SK-N-SH (cell line): Measurements from ENCODE around the gene SSBP1. TPM values are rescaled to one million over a fixed set of nuclear protein-coding genes. Genes with fewer than 3 reads are reported as not detected.
A peak's percentile ranks its signal among the peaks of the same experiment; 100 is the strongest.

ENCODE experiments used
- CTCF ChIA-PET: fragments of 300-600, 350-600 bp; formaldehyde crosslinking; extraction: SDS; loops from one replicate; lab custom pipeline; 2021; lab: Yijun Ruan, JAX
- POLR2A ChIA-PET: fragments of 350-600 bp; sonication (Branson Sonifier 250); formaldehyde crosslinking; extraction: SDS; loops from one replicate; lab custom pipeline; 2020; ENCODE audit warnings: antibody characterized with exemption, inconsistent platforms; lab: Yijun Ruan, JAX
- DNase-seq: peaks from one replicate; pipeline ENCODE4 v3.0.0; 2012
- H2AFZ ChIP-seq: fragments of 200-600 bp; sonication (generic); 2 replicates; pipeline ENCODE4 v1.8.1; 2016; ENCODE audit warnings: antibody characterized with exemption, mild to moderate bottlenecking, low read depth
- H3F3A ChIP-seq: fragments of 200-600 bp; sonication (generic); replicated peaks from 2 replicates; pipeline ENCODE3; 2016; ENCODE audit warnings: antibody characterized with exemption, mild to moderate bottlenecking; ENCODE audit not compliant: insufficient read depth
- H3K27ac ChIP-seq, 2 experiments: fragments of 200-500 bp in 1 of 2; fragments of 200-600 bp in 1 of 2; sonication (Bioruptor generic) in 1 of 2; sonication (generic), shearing (Covaris generic) in 1 of 2; 2 replicates each; pipeline versions ENCODE4 v1.5.1 to v1.6.1; 2014 to 2016; ENCODE audit warnings: low read depth in 2 of 2, inconsistent platforms in 1 of 2, low read length in 1 of 2, mild to moderate bottlenecking in 1 of 2, mixed read lengths in 1 of 2
- H3K27me3 ChIP-seq: fragments of 200-600 bp; sonication (generic), shearing (Covaris generic); 2 replicates; pipeline ENCODE4 v1.6.1; 2016; ENCODE audit warnings: mixed run types; ENCODE audit not compliant: insufficient read depth
- H3K36me3 ChIP-seq, 2 experiments: fragments of 200-500 bp in 1 of 2; fragments of 200-600 bp in 1 of 2; sonication (Bioruptor generic) in 1 of 2; sonication (generic) in 1 of 2; replicated peaks in 1 of 2; 2 replicates each; pipeline versions ENCODE3 to v1.5.1; 2014 to 2016; ENCODE audit warnings: low read length in 1 of 2, mild to moderate bottlenecking in 1 of 2; ENCODE audit not compliant: insufficient read depth in 2 of 2, control insufficient read depth in 1 of 2
- H3K4me1 ChIP-seq, 2 experiments: fragments of 200-500 bp in 1 of 2; fragments of 200-600 bp in 1 of 2; sonication (Bioruptor generic) in 1 of 2; sonication (generic), shearing (Covaris generic) in 1 of 2; 2 replicates each; pipeline versions ENCODE4 v1.5.1 to v1.6.1; 2014 to 2016; ENCODE audit warnings: low read depth in 1 of 2, low read length in 1 of 2, mixed run types in 1 of 2; ENCODE audit not compliant: insufficient read depth in 2 of 2, control insufficient read depth in 1 of 2
- H3K4me2 ChIP-seq: fragments of 200-600 bp; sonication (generic), shearing (Covaris generic); 2 replicates; pipeline ENCODE4 v1.6.1; 2017; ENCODE audit warnings: mixed run types
- H3K4me3 ChIP-seq, 2 experiments: fragments of 200-500 bp in 1 of 2; fragments of 200-600 bp in 1 of 2; sonication (Bioruptor generic) in 1 of 2; sonication (generic), shearing (Covaris generic) in 1 of 2; 2 replicates each; pipeline versions ENCODE4 v1.5.1 to v1.8.1; 2014 to 2016; ENCODE audit warnings: low read depth in 2 of 2, inconsistent platforms in 1 of 2, low read length in 1 of 2, mild to moderate bottlenecking in 1 of 2, mixed read lengths in 1 of 2, moderate library complexity in 1 of 2
- H3K79me2 ChIP-seq: fragments of 200-600 bp; sonication (generic); 2 replicates; pipeline ENCODE4 v1.8.1; 2017; ENCODE audit warnings: mild to moderate bottlenecking; ENCODE audit not compliant: insufficient read depth
- H3K9ac ChIP-seq: fragments of 200-600 bp; sonication (generic); 2 replicates; pipeline ENCODE4 v1.6.1; 2017; ENCODE audit warnings: mixed run types
- H3K9me2 ChIP-seq: fragments of 200-600 bp; sonication (generic); 2 replicates; pipeline ENCODE4 v1.6.1; 2017; ENCODE audit warnings: mixed run types
- H3K9me3 ChIP-seq: fragments of 200-600 bp; sonication (generic); 2 replicates; pipeline ENCODE4 v1.6.1; 2017; ENCODE audit warnings: mixed run types, mild to moderate bottlenecking, moderate library complexity
- H4K20me1 ChIP-seq: fragments of 200-600 bp; sonication (generic); 2 replicates; pipeline ENCODE4 v1.6.1; 2017; ENCODE audit warnings: mild to moderate bottlenecking, mixed run types; ENCODE audit not compliant: insufficient read depth
- CHD2 ChIP-seq: fragments of 150-350 bp; IDR thresholded peaks from 2 replicates; pipeline ENCODE4 v1.6.1; 2018; ENCODE audit warnings: low read length; ENCODE audit not compliant: partially characterized antibody
- FOXJ3 ChIP-seq: sonication (generic); formaldehyde crosslinking; IDR thresholded peaks from 2 replicates; pipeline ENCODE4 v1.5.1; 2020; ENCODE audit warnings: mild to moderate bottlenecking, missing genetic modification reagents
- FOXM1 ChIP-seq: IDR thresholded peaks from 2 replicates; pipeline ENCODE4 v1.4.0; 2012; ENCODE audit warnings: low read depth, mild to moderate bottlenecking
- NFIC ChIP-seq: IDR thresholded peaks from 2 replicates; pipeline ENCODE4 v1.4.0; 2012; ENCODE audit warnings: borderline replicate concordance
- NRF1 ChIP-seq: IDR thresholded peaks from 2 replicates; pipeline ENCODE4 v1.6.1; 2012; ENCODE audit warnings: low read depth, mild to moderate bottlenecking, low read length
- RCOR1 ChIP-seq: fragments of 150-350 bp; IDR thresholded peaks from 2 replicates; pipeline ENCODE4 v1.6.1; 2017; ENCODE audit warnings: antibody characterized with exemption, low read length
- RXRA ChIP-seq: IDR thresholded peaks from 2 replicates; pipeline ENCODE4 v1.4.0; 2012; ENCODE audit warnings: low read depth, mild to moderate bottlenecking, borderline replicate concordance
- SIN3A ChIP-seq: IDR thresholded peaks from 2 replicates; pipeline ENCODE4 v1.6.1; 2012; ENCODE audit warnings: low read depth, mild to moderate bottlenecking, low read length, moderate library complexity, borderline replicate concordance
- SMC3 ChIP-seq: IDR thresholded peaks from 2 replicates; pipeline ENCODE4 v1.6.1; 2012; ENCODE audit warnings: low read depth, low read length, improper control_type of control experiment
- TEAD4 ChIP-seq: IDR thresholded peaks from 2 replicates; pipeline ENCODE4 v1.4.0; 2012; ENCODE audit warnings: mild to moderate bottlenecking, borderline replicate concordance; ENCODE audit not compliant: insufficient read depth
- WGBS: methylation state at CpG from one replicate; pipeline ENCODE4 v1.1.6; 2017; ENCODE audit warnings: low lambda C conversion rate; 5-methylcytosine and 5-hydroxymethylcytosine counted together
- polyA plus RNA-seq, 3 experiments: library from polyadenylated mRNA; depleted of rRNA; stranded (reverse); fragments of >200 nt; gene quantifications; 2 replicates each; pipeline ENCODE4 v1.2.3, GENCODE V29; 2012
- TF ChIP-seq, protein P1 (sequence below): IDR thresholded peaks from 2 replicates; pipeline ENCODE4; 2012
- TF ChIP-seq, protein P2 (sequence below): IDR thresholded peaks from 2 replicates; pipeline ENCODE4 v1.4.0; 2012; ENCODE audit warnings: low read depth, borderline replicate concordance

Gene SSBP1
- polyA plus RNA-seq, 1 of the 3 experiments (the other 2 are of a cell fraction) = 212 TPM

DNA sequence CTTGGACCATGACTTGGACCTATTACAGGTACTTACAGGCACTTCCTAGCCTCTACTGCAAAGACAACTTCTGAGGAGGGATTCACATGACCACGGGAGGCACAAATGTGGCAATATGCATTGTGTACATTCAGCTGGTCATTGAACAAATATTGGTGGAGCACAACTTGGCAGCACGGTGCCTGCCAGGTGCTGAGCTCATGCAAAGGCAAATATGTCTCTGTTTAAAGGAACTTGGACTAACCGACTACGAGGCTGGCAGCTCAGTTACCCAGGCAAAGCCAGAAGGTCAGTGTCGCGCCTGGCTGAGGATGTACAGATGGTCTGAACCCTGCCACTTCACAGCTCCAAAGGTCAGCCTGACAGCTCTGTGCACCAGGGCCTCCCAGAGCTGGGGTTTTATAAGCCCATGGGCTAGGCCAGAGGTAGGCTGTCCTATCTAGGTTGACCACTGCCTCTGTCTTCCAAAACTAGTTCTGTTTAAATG, 42.3 kb upstream of the SSBP1 start:
- Histone ChIP-seq H2AFZ (no peak overlapping the region), H3K27me3 (no peaks in the 10 kb centered on the region), H3K9ac (no peak overlapping the region), H3K4me1 (peaks cover 14 to 16% of the 10 kb centered on the region in 2 experiments; a peak in 2 of 4 replicates), H3K79me2 (peaks cover 93% of the 10 kb centered on the region), H3K9me3 (no peaks in the 10 kb centered on the region), H3K4me2 (no peak overlapping the region), H3F3A (peaks cover 5% of the 10 kb centered on the region), H3K9me2 (no peaks in the 10 kb centered on the region), H4K20me1 (peaks cover 34% of the 10 kb centered on the region), H3K4me3 (no peak overlapping the region), H3K27ac (no peak overlapping the region), H3K36me3 (no peaks in the 10 kb centered on the region)
- TF ChIP-seq RXRA = no peak
- WGBS = 77% methylated on average over 6 of the region's 6 CpGs
- ChIA-PET POLR2A (no interaction called here), CTCF (interaction anchor here (0.6 to 1.3 kb wide), 8 partner anchors 19 to 90 kb away, joined by 3 to 5 read pairs (median 4); partner anchors contain the start of gene SSBP1)
- DNase-seq = no peak

DNA sequence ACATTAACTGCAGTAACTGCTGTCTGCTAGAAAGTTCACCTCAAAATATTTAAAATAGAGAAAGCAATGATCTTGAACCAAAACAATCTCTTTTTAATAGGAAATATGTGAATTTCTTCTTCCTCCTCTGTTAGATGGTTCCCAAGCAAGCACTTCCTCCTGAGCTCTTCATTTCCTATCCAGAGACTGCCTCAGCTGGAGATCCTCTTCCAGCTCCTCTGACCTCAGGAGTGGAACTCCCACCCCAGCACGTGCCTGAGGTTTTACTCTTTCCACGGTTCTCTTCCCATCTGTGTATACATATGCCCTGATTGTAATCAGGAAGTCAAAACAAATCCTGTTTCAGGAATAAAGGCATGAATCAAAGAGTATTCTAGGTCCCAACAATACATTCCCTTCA, 41.8 kb upstream of the SSBP1 start:
- TF ChIP-seq NFIC (no peak), RCOR1 (no peak), FOXM1 (no peak), TEAD4 (no peak), FOXJ3 (no peak), SIN3A (no peak), CHD2 (no peak), NRF1 (no peak), SMC3 (no peak)
- TF ChIP-seq, protein P1, sequence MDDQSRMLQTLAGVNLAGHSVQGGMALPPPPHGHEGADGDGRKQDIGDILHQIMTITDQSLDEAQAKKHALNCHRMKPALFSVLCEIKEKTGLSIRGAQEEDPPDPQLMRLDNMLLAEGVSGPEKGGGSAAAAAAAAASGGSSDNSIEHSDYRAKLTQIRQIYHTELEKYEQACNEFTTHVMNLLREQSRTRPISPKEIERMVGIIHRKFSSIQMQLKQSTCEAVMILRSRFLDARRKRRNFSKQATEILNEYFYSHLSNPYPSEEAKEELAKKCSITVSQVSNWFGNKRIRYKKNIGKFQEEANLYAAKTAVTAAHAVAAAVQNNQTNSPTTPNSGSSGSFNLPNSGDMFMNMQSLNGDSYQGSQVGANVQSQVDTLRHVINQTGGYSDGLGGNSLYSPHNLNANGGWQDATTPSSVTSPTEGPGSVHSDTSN = no peak
- TF ChIP-seq, protein P2, sequence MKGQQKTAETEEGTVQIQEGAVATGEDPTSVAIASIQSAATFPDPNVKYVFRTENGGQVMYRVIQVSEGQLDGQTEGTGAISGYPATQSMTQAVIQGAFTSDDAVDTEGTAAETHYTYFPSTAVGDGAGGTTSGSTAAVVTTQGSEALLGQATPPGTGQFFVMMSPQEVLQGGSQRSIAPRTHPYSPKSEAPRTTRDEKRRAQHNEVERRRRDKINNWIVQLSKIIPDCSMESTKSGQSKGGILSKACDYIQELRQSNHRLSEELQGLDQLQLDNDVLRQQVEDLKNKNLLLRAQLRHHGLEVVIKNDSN = no peak
- no peaks in the 10 kb centered on the region for H3K9me3 ChIP-seq
- ChIA-PET POLR2A (no interaction called here), CTCF (interaction anchor here (0.6 to 1.2 kb wide), 5 partner anchors 18 to 90 kb away, joined by 3 to 5 read pairs (median 4); no protein-coding TSS in a partner anchor)
- peaks cover 34% of the 10 kb centered on the region for H4K20me1 ChIP-seq
- no peaks in the 10 kb centered on the region for H3K9me2 ChIP-seq
- no peak overlapping the region for H2AFZ ChIP-seq
- peak overlapping the region in 1 of 2 experiments; percentile 33; a peak in 1 of 4 replicates for H3K27ac ChIP-seq
- H3K9ac ChIP-seq = no peak overlapping the region
- WGBS = 50% methylated on average over 2 of the region's 2 CpGs
- H3K4me3 ChIP-seq = no peak overlapping the region
- DNase-seq = no peak
- H3K36me3 ChIP-seq = no peaks in the 10 kb centered on the region
- peaks cover 16% of the 10 kb centered on the region in 2 experiments; a peak in 2 of 4 replicates for H3K4me1 ChIP-seq
- peaks cover 5% of the 10 kb centered on the region for H3F3A ChIP-seq
- H3K79me2 ChIP-seq = peaks cover 90% of the 10 kb centered on the region
- no peak overlapping the region for H3K4me2 ChIP-seq
- H3K27me3 ChIP-seq = no peaks in the 10 kb centered on the region
